ENCODE results near the gene DCAF5. TPM values are rescaled to one million over a fixed set of nuclear protein-coding genes. Genes with fewer than 3 reads are reported as not detected.

DCAF5 gene
- polyA plus RNA-seq, 1 donor (not counting 4 experiments of a cell fraction or from before 2014, with no cell fraction given) = 29.5 TPM

DNA sequence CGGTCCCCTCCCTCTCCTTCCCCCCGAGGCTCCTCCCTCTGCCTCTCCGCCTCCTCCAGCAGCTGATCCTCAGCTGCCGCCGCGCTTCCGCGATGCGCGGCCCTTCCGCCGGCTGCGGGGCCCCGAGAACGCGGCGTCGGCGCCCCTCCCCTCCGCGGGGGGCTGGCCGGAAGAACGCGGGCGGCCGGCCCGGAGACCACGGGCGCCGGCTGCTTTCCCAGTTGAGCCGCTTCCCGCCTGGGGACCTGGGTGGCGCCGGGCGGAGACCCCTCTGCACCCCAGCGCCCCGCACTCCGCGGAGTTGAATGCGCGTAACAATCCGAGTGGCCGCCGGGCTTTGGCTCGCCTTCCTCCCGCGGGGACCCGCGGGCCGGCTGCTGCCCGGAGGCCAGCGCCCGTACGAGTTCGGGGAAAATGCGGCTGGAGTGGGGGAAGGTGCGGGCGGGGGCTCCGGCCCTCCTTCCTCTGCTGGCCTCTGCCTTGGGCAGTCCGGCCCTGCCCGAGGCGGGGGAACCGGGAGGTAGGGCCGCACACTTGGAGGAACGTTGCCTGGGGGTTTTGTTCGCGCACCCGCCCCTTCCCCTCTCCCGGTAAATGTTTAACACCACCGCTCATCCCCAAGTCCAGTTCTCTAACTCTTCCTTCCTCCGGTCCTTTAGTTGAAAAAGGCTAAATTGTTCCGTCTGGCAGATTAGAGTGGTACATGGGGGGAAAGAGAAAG, 393 bp upstream of the DCAF5 start:
- Histone ChIP-seq H2AFZ (ENCODE audit: control insufficient read depth, low read length) (peak overlapping the region; percentile 87), H3K9ac (ENCODE audit: control insufficient read depth, extremely low read depth, insufficient read depth, low read length) (peak overlapping the region; percentile 72), H4K20me1 (ENCODE audit: control insufficient read depth, extremely low read depth, insufficient read depth, low read length) (no peaks in the 10 kb centered on the region), H3K27ac (ENCODE audit: control insufficient read depth, insufficient read depth, low read length) (peak overlapping the region; percentile 40), H3K9me3 (ENCODE audit: control insufficient read depth, low read depth, low read length) (no peaks in the 10 kb centered on the region), H3K79me2 (ENCODE audit: control insufficient read depth, insufficient read depth, low read length) (peaks cover 36% of the 10 kb centered on the region), H3K9me1 (ENCODE audit: control insufficient read depth, extremely low read depth, insufficient read depth, low read length) (no peaks in the 10 kb centered on the region), H3K4me2 (ENCODE audit: control insufficient read depth, extremely low read depth, insufficient read depth, low read depth, low read length) (peak overlapping the region; percentile 96), H3K27me3 (ENCODE audit: control insufficient read depth, extremely low read depth, insufficient read depth, low read length) (no peaks in the 10 kb centered on the region), H3K4me3 (ENCODE audit: control insufficient read depth in 2 of 3, extremely low read depth in 1 of 3, insufficient read depth in 2 of 3, low read depth in 1 of 3, low read length in 3 of 3) (peak overlapping the region; percentile 82 to 91 (median 83)), H3K36me3 (ENCODE audit: control insufficient read depth in 2 of 2, extremely low read depth in 1 of 2, insufficient read depth in 2 of 2, low read length in 2 of 2) (peaks cover 0 to 3% of the 10 kb centered on the region in 2 experiments), H3K4me1 (ENCODE audit: control insufficient read depth, extremely low read depth, insufficient read depth, low read length) (peaks cover 29% of the 10 kb centered on the region)
- no peak for FAIRE-seq
- DNase-seq (ENCODE audit: low read depth, low spot score) = peak; percentile 59
- TF ChIP-seq EZH2 (IDR thresholded peaks at IDR 0.05; ENCODE audit: low read length) (no peak), CTCF (optimal IDR thresholded peaks at IDR 0.05 in 1 of 3, IDR thresholded peaks at IDR 0.05 in 1 of 3, conservative IDR thresholded peaks at IDR 0.05 in 1 of 3; ENCODE audit: extremely low read depth in 1 of 3, insufficient read depth in 2 of 3, low read length in 3 of 3) (no peak)
- dilution Hi-C loops (cut with MboI; ENCODE audit: extremely low pct_ligation_motif_present, low sequenced_read_pairs) = no loop called here

GRCh38 chr14:69152181-69152901, 578 bp downstream of the DCAF5 start:
- H3K4me1 ChIP-seq (ENCODE audit: control insufficient read depth, extremely low read depth, insufficient read depth, low read length) = peaks cover 29% of the 10 kb centered on the region
- H3K9ac ChIP-seq (ENCODE audit: control insufficient read depth, extremely low read depth, insufficient read depth, low read length) = peak overlapping the region; percentile 93
- FAIRE-seq (no peak), DNase-seq (ENCODE audit: low read depth, low spot score) (no peak)
- H3K79me2 ChIP-seq (ENCODE audit: control insufficient read depth, insufficient read depth, low read length) = peaks cover 45% of the 10 kb centered on the region
- peak overlapping the region; percentile 91 to 98 (median 92) for H3K4me3 ChIP-seq (ENCODE audit: control insufficient read depth in 2 of 3, extremely low read depth in 1 of 3, insufficient read depth in 2 of 3, low read depth in 1 of 3, low read length in 3 of 3)
- TF ChIP-seq EZH2 (IDR thresholded peaks at IDR 0.05; ENCODE audit: low read length) = no peak
- no peak for TF ChIP-seq CTCF (optimal IDR thresholded peaks at IDR 0.05 in 1 of 3, IDR thresholded peaks at IDR 0.05 in 1 of 3, conservative IDR thresholded peaks at IDR 0.05 in 1 of 3; ENCODE audit: extremely low read depth in 1 of 3, insufficient read depth in 2 of 3, low read length in 3 of 3)
- H3K27ac ChIP-seq (ENCODE audit: control insufficient read depth, insufficient read depth, low read length) = peak overlapping the region; percentile 77
- H4K20me1 ChIP-seq (ENCODE audit: control insufficient read depth, extremely low read depth, insufficient read depth, low read length) = peaks cover 2% of the 10 kb centered on the region
- peaks cover 0 to 4% of the 10 kb centered on the region in 2 experiments for H3K36me3 ChIP-seq (ENCODE audit: control insufficient read depth in 2 of 2, extremely low read depth in 1 of 2, insufficient read depth in 2 of 2, low read length in 2 of 2)
- H3K27me3 ChIP-seq (ENCODE audit: control insufficient read depth, extremely low read depth, insufficient read depth, low read length) = no peaks in the 10 kb centered on the region
- dilution Hi-C loops (cut with MboI; ENCODE audit: extremely low pct_ligation_motif_present, low sequenced_read_pairs) = no loop called here
- H3K4me2 ChIP-seq (ENCODE audit: control insufficient read depth, extremely low read depth, insufficient read depth, low read depth, low read length) = peak overlapping the region; percentile 76
- H2AFZ ChIP-seq (ENCODE audit: control insufficient read depth, low read length) = peak overlapping the region; percentile 60
- no peaks in the 10 kb centered on the region for H3K9me1 ChIP-seq (ENCODE audit: control insufficient read depth, extremely low read depth, insufficient read depth, low read length)
- no peaks in the 10 kb centered on the region for H3K9me3 ChIP-seq (ENCODE audit: control insufficient read depth, low read depth, low read length)
